Measurements from ENCODE around the gene HINT2.

- no peak for TF ChIP-seq BHLHE40 (IDR thresholded peaks at IDR 0.05; ENCODE audit: borderline replicate concordance)
- no peak for TF ChIP-seq ELF4 (IDR thresholded peaks at IDR 0.05)
- no peak for TF ChIP-seq TARDBP (IDR thresholded peaks at IDR 0.05)
- TF ChIP-seq NFRKB (IDR thresholded peaks at IDR 0.05): no peak
- no peak for TF ChIP-seq HDGF (IDR thresholded peaks at IDR 0.05; ENCODE audit: borderline replicate concordance)
- TF ChIP-seq SP1 (IDR thresholded peaks at IDR 0.05): no peak
- no peak for TF ChIP-seq FOXM1 (IDR thresholded peaks at IDR 0.05; ENCODE audit: borderline replicate concordance)
Observed at GRCh38 chr9:35863583-35863982, 48.7 kb upstream of the HINT2 start.
